SK-N-SH treated with all-trans-retinoic acid at 6 μM for 48 hours (cell line): ENCODE results near the gene EXTL1.

Experiments
- ARNTL ChIP-seq: fragments of 450-650 bp; formaldehyde crosslinking; IDR thresholded peaks from 2 replicates; pipeline ENCODE4 v1.5.0; 2020; ENCODE audit warnings: low read depth, mild to moderate bottlenecking, moderate library complexity, borderline replicate concordance
- RARB ChIP-seq: fragments of 250-450 bp; sonication (Bioruptor Pico); IDR thresholded peaks from 2 replicates; pipeline ENCODE4 v1.8.0; 2021; ENCODE audit warnings: mild to moderate bottlenecking, moderate library complexity
- ZFP3 ChIP-seq: fragments of 250-450 bp; sonication (Bioruptor Pico); IDR thresholded peaks from 2 replicates; pipeline ENCODE4 v1.5.0; 2020; ENCODE audit warnings: mild to moderate bottlenecking, moderate library complexity
- TF ChIP-seq, protein P1 (sequence below): fragments of 250-450 bp; sonication (Bioruptor Pico); IDR thresholded peaks from 2 replicates; pipeline ENCODE4 v1.8.0; 2020; ENCODE audit warnings: mild to moderate bottlenecking, moderate library complexity, borderline replicate concordance
- TF ChIP-seq, protein P2 (sequence below): fragments of 250-450 bp; sonication (Bioruptor Pico); IDR thresholded peaks from 2 replicates; pipeline ENCODE4 v1.8.0; 2021; ENCODE audit warnings: low read depth, mild to moderate bottlenecking, moderate library complexity, borderline replicate concordance

DNA sequence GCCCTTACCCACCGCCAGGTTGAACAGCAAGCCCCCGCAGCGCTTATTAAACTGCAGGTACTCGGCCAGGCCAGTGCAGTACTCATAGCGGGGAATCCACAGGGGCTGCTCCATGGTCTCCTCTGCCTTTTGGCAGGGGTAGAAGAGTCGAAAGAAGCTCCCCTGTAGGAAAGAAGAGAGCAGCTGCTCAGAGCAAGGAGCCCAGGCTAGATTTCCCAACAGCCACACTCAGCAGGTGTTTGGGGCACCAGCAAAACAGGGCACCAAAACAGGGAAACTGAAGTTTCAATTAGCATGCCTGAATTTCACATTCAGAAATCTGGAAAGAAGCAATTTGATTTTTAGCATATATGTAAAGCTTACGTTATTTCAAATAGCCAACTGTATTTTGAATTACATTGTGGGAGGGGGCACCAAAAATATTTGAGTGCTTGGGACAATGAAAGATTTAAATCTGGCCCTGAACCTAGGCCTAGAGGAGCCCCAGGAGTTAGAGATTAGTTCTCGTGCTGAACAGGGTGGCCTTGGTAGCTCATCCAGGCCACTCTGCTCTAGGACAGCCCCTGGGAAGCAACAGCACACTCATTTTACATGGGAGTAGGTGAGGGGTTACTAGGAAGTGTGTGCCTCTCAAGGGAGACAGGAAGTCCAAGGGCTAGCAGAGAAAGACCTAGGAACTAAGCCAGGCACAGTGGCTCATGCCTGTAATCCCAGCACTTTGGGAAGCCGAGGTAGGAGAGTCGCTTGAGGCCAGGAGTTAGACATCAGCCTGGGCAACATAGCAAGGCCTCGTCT lies 31.9 kb upstream of the EXTL1 start:
- TF ChIP-seq, protein P1, sequence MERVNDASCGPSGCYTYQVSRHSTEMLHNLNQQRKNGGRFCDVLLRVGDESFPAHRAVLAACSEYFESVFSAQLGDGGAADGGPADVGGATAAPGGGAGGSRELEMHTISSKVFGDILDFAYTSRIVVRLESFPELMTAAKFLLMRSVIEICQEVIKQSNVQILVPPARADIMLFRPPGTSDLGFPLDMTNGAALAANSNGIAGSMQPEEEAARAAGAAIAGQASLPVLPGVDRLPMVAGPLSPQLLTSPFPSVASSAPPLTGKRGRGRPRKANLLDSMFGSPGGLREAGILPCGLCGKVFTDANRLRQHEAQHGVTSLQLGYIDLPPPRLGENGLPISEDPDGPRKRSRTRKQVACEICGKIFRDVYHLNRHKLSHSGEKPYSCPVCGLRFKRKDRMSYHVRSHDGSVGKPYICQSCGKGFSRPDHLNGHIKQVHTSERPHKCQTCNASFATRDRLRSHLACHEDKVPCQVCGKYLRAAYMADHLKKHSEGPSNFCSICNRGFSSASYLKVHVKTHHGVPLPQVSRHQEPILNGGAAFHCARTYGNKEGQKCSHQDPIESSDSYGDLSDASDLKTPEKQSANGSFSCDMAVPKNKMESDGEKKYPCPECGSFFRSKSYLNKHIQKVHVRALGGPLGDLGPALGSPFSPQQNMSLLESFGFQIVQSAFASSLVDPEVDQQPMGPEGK (CRISPR knock-in tag), result no peak
- no peak for TF ChIP-seq ARNTL (CRISPR knock-in tag)
- TF ChIP-seq, protein P2, sequence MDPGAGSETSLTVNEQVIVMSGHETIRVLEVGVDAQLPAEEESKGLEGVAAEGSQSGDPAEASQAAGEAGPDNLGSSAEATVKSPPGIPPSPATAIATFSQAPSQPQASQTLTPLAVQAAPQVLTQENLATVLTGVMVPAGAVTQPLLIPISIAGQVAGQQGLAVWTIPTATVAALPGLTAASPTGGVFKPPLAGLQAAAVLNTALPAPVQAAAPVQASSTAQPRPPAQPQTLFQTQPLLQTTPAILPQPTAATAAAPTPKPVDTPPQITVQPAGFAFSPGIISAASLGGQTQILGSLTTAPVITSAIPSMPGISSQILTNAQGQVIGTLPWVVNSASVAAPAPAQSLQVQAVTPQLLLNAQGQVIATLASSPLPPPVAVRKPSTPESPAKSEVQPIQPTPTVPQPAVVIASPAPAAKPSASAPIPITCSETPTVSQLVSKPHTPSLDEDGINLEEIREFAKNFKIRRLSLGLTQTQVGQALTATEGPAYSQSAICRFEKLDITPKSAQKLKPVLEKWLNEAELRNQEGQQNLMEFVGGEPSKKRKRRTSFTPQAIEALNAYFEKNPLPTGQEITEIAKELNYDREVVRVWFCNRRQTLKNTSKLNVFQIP (CRISPR knock-in tag), result no peak
- no peak for TF ChIP-seq ZFP3 (CRISPR knock-in tag)
- no peak for TF ChIP-seq RARB (CRISPR knock-in tag)
